Hypothalamus (tissue), 51 donors: Measurements from ENCODE around the gene CTDSPL.
"Not testable (repeated sequence)": the region's sequence is repeated elsewhere in the genome, so short reads cannot be mapped to it uniquely, and the experiment has no call there.

Experiments
- DNase-seq, 51 donors: peaks; one replicate each; lab custom pipeline; 2025; lab: John Stamatoyannopoulos, UW

Gene CTDSPL

GRCh38 chr3:38028621-38029361 is 167.1 kb downstream of the CTDSPL start:
- no peak for DNase-seq

GRCh38 chr3:38029400-38030125 is 167.9 kb downstream of the CTDSPL start, which contains the start of gene PLCD1:
PLCD1 (minus strand) TSS chr3:38029642; CDS start chr3:38029539, 103 bp downstream.
- DNase-seq, result peak in 39 of 51 donors; percentile 15 to 84 (median 67)

GRCh38 chr3:38030126-38031021 is 168.7 kb downstream of the CTDSPL start:
- no peak for DNase-seq

- DNase-seq, result peak in 7 of 51 donors; percentile 27 to 81 (median 50)
Measured at GRCh38 chr3:38031022-38031994, 169.6 kb downstream of the CTDSPL start.

- no peak for DNase-seq
Measured at GRCh38 chr3:38032328-38032865, 170.7 kb downstream of the CTDSPL start.

- not testable (repeated sequence) for DNase-seq
Measured at GRCh38 chr3:38033586-38033985, 171.9 kb downstream of the CTDSPL start.
